Measurements from ENCODE around the gene POLR2F.

DNA sequence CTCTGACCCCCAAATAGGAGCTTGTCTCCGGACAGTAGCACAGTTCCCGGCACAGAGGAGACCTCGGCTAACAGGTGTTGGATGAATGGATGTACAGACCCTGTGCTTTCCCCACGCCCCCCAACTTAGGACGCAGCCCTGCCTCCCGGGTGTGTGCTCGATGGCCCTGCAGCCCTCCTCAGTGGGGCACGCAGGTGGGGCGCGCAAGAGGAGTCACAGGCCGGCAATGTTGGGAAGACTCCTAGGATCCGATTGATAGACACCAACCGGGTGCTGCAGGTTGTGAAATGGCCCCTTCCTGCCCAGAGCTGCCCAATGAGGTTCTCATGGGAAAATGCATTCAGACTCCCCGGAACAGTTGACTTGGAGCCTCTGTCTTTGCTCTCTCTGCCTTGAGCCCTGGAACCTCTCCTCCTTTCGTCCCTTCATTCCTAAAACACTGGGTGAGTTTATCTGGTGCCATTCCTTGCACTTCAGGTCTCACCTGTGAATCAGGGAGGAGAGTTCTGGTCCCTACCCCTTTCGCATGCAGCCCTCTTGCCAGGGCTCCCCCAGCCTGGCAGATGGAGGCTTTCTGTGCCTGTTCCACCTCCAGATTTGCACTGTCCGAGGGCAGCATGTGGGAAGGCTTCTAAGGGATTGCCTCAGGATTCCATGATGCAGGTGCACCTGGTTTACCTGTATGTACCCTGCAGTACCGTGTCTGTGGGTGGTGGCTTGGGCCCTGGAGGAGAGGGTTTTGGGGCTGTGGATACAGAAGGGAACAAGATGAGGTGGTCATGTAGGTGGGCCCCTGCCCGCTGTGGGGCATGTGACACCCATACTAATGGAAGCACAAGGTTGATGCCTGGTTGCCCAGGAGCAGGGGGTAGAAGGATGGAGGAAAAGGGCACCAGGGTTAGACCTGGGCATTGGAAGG lies 46.2 kb upstream of the POLR2F start:
- TF ChIP-seq CTCF (IDR thresholded peaks at IDR 0.05; ENCODE audit: low read depth, low read length) (no peak), EZH2phosphoT487 (IDR thresholded peaks at IDR 0.05; ENCODE audit: low read depth) (no peak)
